Transverse colon (tissue), 4 donors: Measurements from ENCODE around the gene CRAMP1.

Experiments used
- CTCF ChIP-seq, 5 experiments: fragments of 200-600 bp in 3 of 5; fragments of 450-650 bp in 2 of 5; sonication (generic) in 3 of 5; IDR thresholded peaks; 1 replicate in 2 of 5; 2 replicates in 3 of 5; pipeline ENCODE4 v1.5.1; 2016 to 2017; ENCODE audit warnings: antibody characterized with exemption in 5 of 5, inconsistent platforms in 3 of 5, mild to moderate bottlenecking in 2 of 5, moderate library complexity in 1 of 5
- POLR2AphosphoS5 ChIP-seq, 3 donors: sonication (generic); formaldehyde crosslinking; IDR thresholded peaks; one replicate each; pipeline ENCODE4 v1.6.1; 2016; ENCODE audit warnings: antibody characterized with exemption in 3 of 3

GRCh38 chr16:1606774-1607173, 5.4 kb upstream of the CRAMP1 start:
- no peak for TF ChIP-seq CTCF (IDR thresholded peaks at IDR 0.05)
- no peak for TF ChIP-seq POLR2AphosphoS5 (IDR thresholded peaks at IDR 0.05)
